LNCaP clone FGC (cell line): ENCODE results near the gene ZMYM4.
A peak's percentile ranks its signal among the peaks of the same experiment; 100 is the strongest.
"Not testable (repeated sequence)": the region's sequence is repeated elsewhere in the genome, so short reads cannot be mapped to it uniquely, and the experiment has no call there.

Experiments used
- DNase-seq: peaks from one replicate; pipeline ENCODE4 v3.0.0-alpha.2; 2011; ENCODE audit warnings: low read depth
- H3K4me3 ChIP-seq: 2 replicates; pipeline ENCODE4 v1.5.1; 2011; ENCODE audit warnings: mild to moderate bottlenecking, low read depth, low read length, control low read depth
- TF ChIP-seq, protein P1 (sequence below): IDR thresholded peaks from 2 replicates; pipeline ENCODE4 v1.5.1; 2012; ENCODE audit warnings: mild to moderate bottlenecking; ENCODE audit not compliant: control insufficient read depth, insufficient read depth; ENCODE audit errors: extremely low read depth

ZMYM4 gene

DNA sequence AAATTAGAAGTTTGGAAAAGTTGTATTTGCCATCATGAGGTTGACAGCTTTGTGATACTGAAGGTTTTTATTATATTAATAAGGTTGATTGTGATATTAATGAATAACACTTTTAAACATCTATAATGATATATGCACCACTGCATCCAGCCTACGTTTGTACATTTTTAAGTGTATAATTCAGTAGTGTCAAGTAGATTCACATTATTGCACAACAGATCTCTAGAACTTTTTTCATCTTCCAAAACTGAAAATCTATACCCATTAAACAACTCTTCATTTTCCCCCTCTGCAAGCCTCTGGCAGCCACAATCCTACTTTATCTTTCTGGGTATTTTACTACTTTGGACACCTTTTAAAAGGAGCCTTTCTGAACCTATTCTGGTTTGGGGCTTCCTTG is 37.2 kb upstream of the ZMYM4 start:
- TF ChIP-seq, protein P1, sequence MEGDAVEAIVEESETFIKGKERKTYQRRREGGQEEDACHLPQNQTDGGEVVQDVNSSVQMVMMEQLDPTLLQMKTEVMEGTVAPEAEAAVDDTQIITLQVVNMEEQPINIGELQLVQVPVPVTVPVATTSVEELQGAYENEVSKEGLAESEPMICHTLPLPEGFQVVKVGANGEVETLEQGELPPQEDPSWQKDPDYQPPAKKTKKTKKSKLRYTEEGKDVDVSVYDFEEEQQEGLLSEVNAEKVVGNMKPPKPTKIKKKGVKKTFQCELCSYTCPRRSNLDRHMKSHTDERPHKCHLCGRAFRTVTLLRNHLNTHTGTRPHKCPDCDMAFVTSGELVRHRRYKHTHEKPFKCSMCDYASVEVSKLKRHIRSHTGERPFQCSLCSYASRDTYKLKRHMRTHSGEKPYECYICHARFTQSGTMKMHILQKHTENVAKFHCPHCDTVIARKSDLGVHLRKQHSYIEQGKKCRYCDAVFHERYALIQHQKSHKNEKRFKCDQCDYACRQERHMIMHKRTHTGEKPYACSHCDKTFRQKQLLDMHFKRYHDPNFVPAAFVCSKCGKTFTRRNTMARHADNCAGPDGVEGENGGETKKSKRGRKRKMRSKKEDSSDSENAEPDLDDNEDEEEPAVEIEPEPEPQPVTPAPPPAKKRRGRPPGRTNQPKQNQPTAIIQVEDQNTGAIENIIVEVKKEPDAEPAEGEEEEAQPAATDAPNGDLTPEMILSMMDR: no peak
- no peak overlapping the region for H3K4me3 ChIP-seq
- no peak for DNase-seq

DNA sequence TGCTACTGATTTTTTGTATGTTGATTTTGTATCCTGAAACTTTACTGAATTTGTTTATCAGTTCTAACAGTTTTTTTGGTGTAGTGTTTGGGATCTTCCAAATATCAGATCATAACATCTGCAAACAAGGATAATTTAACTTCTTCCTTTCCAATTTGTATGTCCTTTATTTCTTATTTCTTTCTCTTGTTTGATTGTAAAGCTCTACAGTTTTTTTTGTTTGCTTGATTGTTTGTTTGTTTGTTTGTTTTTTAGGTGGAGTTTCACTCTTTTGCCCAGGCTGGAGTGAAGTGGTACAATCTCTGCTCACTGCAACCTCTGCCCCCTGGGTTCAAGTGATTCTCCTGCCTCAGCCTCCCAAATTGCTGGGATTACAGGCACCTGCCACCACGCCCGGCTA is 31.7 kb upstream of the ZMYM4 start:
- not testable (repeated sequence) for DNase-seq, H3K4me3 ChIP-seq

DNA sequence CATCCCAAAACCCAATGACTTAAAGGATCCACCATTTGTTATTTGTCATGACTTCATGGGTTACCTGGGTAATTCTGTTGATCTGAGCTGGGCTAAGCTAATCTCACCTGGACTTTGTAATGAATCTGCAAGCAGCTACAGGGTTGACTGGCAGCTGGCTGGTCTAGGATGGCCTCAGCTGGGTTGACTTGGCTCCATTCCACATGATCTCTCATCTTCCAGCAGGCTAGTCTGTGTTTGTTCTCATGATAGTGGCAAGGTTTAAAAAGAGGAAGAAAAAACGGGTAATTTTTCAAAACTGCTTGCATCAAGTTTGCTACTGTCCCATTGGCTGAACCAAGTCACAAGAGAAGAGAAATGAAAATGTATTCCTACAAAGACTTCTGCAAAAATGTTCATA is 24.8 kb upstream of the ZMYM4 start:
- DNase-seq: no peak
- H3K4me3 ChIP-seq: no peak overlapping the region
- TF ChIP-seq, protein P1: no peak

DNA sequence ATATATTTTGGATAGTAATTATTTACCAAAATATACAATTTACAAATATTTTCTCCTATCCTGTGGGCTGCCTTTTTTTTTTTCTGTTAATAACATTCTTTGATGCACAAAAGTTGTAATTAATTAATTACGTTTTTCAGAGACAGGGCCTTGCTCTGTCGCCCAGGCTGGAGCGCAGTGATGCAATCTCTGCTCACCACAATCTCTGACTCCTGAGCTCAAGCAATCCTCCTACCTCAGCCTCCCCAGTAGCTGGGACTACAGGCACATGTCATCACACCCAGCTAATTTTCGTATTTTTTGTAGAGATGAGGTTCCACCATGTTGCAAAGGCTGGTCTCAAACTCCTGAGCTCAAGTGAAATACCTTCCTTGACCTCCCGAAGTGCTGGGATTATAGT is 21.3 kb upstream of the ZMYM4 start:
- TF ChIP-seq, protein P1: no peak
- DNase-seq: no peak
- H3K4me3 ChIP-seq: no peak overlapping the region

DNA sequence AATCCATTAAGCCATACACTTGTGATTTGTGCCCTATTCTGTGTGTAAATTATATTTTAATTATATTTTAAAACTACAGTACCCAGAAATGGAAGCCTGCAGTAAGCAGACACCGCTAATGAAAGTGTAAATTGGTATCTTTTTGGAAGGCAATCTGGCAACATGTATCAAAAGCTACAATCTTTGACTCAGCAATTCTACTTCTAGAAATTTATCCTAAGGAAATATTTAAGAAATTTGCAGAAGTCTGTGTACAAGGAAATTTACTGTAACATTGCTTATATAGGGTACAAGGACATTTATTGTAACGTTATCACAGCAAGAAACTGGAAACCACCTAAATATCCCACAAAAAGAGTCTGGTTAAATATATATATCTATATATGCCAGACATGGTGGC is 14.6 kb upstream of the ZMYM4 start:
- DNase-seq: no peak
- no peak overlapping the region for H3K4me3 ChIP-seq
- TF ChIP-seq, protein P1: no peak

DNA sequence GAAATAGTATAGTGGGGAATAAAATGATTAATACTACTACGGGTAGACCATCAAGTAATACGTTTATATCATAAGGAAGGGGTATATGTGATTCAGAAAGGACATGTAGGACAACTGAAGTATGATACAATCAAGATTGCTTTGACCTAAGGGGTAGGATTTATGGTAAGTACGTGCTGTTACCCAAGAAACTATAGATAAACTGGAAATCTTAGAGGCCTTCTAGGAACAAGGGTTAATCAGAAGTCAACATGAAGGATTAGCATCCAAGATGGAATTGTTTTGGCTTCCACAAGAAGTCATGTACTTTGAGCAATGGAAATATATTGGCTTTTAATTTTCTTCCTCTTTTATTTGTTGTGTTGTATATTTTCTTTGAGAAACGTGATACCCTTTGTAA is 13.2 kb upstream of the ZMYM4 start:
- no peak for DNase-seq
- TF ChIP-seq, protein P1: no peak
- no peak overlapping the region for H3K4me3 ChIP-seq

DNA sequence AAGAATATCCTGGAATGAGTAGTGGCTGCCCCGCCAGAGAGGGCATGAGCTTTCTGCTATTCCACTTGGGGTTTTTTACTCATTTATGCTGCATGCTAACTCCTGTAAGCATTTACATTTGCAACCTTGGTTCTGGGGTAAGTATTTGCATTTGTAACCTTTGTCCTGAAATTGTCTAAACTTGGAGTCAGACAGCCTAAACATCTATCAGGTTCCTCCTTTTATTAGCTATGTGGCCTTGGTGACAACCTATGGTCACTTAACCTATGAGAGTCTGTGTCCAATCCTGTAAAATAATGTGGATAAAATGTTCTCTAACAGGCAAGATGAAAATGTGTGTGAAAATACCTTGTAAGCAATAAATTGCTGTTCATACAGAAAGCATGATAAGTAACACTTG is 8.9 kb upstream of the ZMYM4 start:
- TF ChIP-seq, protein P1: no peak
- no peak overlapping the region for H3K4me3 ChIP-seq
- DNase-seq: no peak

DNA sequence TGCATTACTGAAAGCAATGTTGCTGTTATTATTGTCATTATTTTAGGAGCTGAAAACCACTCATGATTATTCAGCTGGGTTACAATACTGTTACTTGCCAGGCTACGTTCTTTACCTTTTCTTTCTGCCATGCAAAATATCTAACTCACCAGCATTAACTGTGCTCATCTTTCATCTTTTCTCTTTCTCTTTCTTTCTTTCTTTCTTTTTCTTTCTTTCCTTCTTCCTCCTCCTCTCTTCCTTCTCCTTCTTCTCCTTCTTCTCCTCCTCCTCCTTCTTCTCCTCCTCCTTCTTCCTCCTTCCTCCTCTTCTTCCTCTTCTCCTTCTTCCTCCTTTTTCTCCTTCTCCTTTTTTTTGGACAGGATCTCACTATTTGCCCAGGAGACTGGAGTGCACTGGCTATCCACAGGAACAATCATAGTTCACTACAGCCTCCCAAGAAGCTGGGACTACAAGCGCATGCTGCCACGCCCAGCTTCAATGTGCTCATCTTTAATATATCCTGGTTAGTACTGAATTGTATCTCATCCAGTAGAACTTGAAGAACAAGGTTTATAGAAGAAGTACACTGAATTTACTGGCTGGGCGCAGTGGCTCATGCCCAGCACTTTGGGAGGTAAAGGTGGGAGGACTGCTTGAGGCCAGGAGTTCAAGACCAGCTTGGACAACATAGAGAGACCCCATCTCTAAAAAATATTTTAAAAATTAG is 6.9 kb upstream of the ZMYM4 start:
- H3K4me3 ChIP-seq: no peak overlapping the region
- DNase-seq: peak; percentile 49
- TF ChIP-seq, protein P1: no peak
